DOHH2 (cell line): ENCODE results near the gene CDHR4.

Experiments
- H3F3A ChIP-seq: fragments of 200-600 bp; sonication (generic), shearing (Covaris generic); 2 replicates; pipeline ENCODE4 v1.6.0; 2016; ENCODE audit warnings: antibody characterized with exemption, mild to moderate bottlenecking; ENCODE audit not compliant: control insufficient read depth, insufficient read depth
- H3K27ac ChIP-seq: fragments of 200-600 bp; sonication (generic); 2 replicates; pipeline ENCODE4 v1.5.1; 2014; ENCODE audit warnings: low read depth, mild to moderate bottlenecking, low read length, moderate library complexity
- H3K27me3 ChIP-seq: fragments of 200-600 bp; sonication (generic); 2 replicates; pipeline ENCODE4 v1.6.1; 2014; ENCODE audit warnings: mild to moderate bottlenecking, low read length, mixed read lengths; ENCODE audit not compliant: control insufficient read depth
- H3K36me3 ChIP-seq: fragments of 200-600 bp; sonication (generic); 2 replicates; pipeline ENCODE4 v1.6.1; 2014; ENCODE audit warnings: mild to moderate bottlenecking, low read length, moderate library complexity, mixed read lengths; ENCODE audit not compliant: control insufficient read depth
- H3K4me1 ChIP-seq: fragments of 200-600 bp; sonication (generic); 2 replicates; pipeline ENCODE4 v1.6.1; 2014; ENCODE audit warnings: mild to moderate bottlenecking, low read length, mixed read lengths; ENCODE audit not compliant: control insufficient read depth
- H3K4me2 ChIP-seq: fragments of 200-600 bp; sonication (generic); 2 replicates; pipeline ENCODE4 v1.6.0; 2014; ENCODE audit warnings: mild to moderate bottlenecking, low read length, moderate library complexity
- H3K4me3 ChIP-seq: fragments of 200-600 bp; sonication (generic); 2 replicates; pipeline ENCODE4 v1.5.1; 2014; ENCODE audit warnings: mild to moderate bottlenecking, low read length, mixed read lengths
- H3K79me2 ChIP-seq: fragments of 200-600 bp; sonication (generic); 2 replicates; pipeline ENCODE4 v1.6.1; 2014; ENCODE audit warnings: mild to moderate bottlenecking, low read length, mixed read lengths; ENCODE audit not compliant: control insufficient read depth
- H3K9me2 ChIP-seq: fragments of 200-600 bp; sonication (generic); replicated peaks from 2 replicates; pipeline ENCODE4 v1.6.1; 2014; ENCODE audit warnings: mild to moderate bottlenecking, low read length, mixed read lengths; ENCODE audit not compliant: control insufficient read depth
- H3K9me3 ChIP-seq: fragments of 200-600 bp; sonication (generic); 2 replicates; pipeline ENCODE4 v1.6.1; 2014; ENCODE audit warnings: antibody characterized with exemption, low read length, mixed read lengths; ENCODE audit not compliant: control insufficient read depth, insufficient read depth
- H4K20me1 ChIP-seq: fragments of 200-600 bp; sonication (generic); 2 replicates; pipeline ENCODE4 v1.6.0; 2014; ENCODE audit warnings: low read depth, mild to moderate bottlenecking, antibody characterized with exemption, low read length, moderate library complexity; ENCODE audit not compliant: control insufficient read depth, insufficient read depth
- EZH2phosphoT487 ChIP-seq: fragments of 200-600 bp; sonication (generic); IDR thresholded peaks from 2 replicates; pipeline ENCODE4 v1.6.1; 2017; ENCODE audit warnings: borderline replicate concordance, mild to moderate bottlenecking, antibody characterized with exemption, low read length, moderate library complexity, mixed read lengths
- TF ChIP-seq, protein P1 (sequence below): fragments of 200-600 bp; sonication (generic); IDR thresholded peaks from one replicate; pipeline ENCODE4 v1.5.1; 2014; ENCODE audit warnings: antibody characterized with exemption, mild to moderate bottlenecking, low read depth, low read length; ENCODE audit not compliant: poor library complexity, severe bottlenecking

The CDHR4 gene

DNA sequence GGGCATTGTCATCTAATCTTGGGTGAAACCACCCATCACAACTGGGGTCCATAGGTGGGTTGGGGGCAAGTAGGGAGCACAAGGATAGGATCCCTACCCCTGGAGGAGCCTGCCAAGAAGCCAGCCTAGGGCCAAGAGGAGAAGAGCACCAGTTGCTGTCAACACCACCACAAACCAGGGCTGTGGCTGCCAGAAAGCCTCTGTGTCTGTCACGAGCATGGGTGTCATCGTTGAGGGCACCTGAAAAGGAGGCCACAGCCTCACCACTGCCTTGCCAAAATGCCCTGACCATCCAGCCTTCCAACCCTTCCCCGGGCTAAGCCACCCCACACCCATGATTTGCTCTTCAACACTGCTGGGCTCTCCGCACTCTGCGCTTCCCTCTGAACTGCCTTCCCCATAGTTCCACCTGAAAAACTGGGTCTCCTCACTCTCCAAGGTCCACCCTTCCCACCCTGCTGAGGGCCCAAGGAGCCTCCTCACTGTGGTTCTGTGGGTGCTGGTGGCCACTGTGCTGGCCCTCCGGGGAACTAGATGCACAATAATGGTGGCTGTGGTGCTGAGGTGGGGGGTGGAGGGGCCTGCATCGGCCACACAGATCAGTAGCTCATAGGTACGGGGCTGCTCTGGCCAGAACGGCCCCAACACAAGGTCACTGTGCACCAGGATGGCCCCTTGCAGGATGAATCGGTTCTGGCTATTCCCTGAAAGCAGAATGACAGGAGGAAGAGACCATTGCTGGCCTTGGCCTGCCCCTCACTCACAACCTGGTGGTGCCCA, 7.1 kb downstream of the CDHR4 start:
- Histone ChIP-seq H3K9me2 (no peaks in the 10 kb centered on the region), H4K20me1 (no peaks in the 10 kb centered on the region), H3K4me1 (peaks cover 17% of the 10 kb centered on the region), H3K27ac (no peak overlapping the region), H3K27me3 (no peaks in the 10 kb centered on the region), H3K36me3 (no peaks in the 10 kb centered on the region), H3K9me3 (no peaks in the 10 kb centered on the region), H3K4me3 (no peak overlapping the region), H3F3A (peaks cover 5% of the 10 kb centered on the region), H3K79me2 (no peaks in the 10 kb centered on the region), H3K4me2 (no peak overlapping the region)
- TF ChIP-seq EZH2phosphoT487 = no peak
- TF ChIP-seq, protein P1, sequence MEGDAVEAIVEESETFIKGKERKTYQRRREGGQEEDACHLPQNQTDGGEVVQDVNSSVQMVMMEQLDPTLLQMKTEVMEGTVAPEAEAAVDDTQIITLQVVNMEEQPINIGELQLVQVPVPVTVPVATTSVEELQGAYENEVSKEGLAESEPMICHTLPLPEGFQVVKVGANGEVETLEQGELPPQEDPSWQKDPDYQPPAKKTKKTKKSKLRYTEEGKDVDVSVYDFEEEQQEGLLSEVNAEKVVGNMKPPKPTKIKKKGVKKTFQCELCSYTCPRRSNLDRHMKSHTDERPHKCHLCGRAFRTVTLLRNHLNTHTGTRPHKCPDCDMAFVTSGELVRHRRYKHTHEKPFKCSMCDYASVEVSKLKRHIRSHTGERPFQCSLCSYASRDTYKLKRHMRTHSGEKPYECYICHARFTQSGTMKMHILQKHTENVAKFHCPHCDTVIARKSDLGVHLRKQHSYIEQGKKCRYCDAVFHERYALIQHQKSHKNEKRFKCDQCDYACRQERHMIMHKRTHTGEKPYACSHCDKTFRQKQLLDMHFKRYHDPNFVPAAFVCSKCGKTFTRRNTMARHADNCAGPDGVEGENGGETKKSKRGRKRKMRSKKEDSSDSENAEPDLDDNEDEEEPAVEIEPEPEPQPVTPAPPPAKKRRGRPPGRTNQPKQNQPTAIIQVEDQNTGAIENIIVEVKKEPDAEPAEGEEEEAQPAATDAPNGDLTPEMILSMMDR = no peak

DNA sequence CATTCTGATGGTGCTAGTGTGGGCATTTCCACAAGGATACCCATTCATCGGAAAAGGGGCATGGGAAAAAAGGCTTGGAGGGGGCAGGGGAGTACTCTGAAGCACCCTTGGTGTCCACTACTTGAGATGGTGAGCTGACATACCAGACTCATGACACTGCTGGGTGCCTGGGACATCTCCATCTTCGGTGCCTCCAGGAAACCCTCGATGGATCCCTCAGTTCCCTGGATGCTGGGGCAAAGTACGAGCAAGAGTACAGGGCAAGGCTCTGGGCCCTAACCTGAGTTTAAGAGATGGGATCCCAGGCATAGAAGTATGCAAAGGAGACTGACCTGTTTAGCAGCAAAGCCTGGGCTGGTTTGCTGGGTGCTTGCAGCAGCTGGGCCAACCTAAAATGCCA, 8.1 kb downstream of the CDHR4 start:
- Histone ChIP-seq H3K4me3 (no peak overlapping the region), H3K27me3 (no peaks in the 10 kb centered on the region), H3K9me2 (no peaks in the 10 kb centered on the region), H3K36me3 (no peaks in the 10 kb centered on the region), H3K9me3 (no peaks in the 10 kb centered on the region), H3K27ac (no peak overlapping the region), H3F3A (peaks cover 5% of the 10 kb centered on the region), H3K4me2 (no peak overlapping the region), H3K4me1 (peaks cover 27% of the 10 kb centered on the region), H3K79me2 (peaks cover 2% of the 10 kb centered on the region; the same call in 1 of the 2 replicates), H4K20me1 (no peaks in the 10 kb centered on the region)
- TF ChIP-seq, protein P1 = no peak
- TF ChIP-seq EZH2phosphoT487 = no peak

DNA sequence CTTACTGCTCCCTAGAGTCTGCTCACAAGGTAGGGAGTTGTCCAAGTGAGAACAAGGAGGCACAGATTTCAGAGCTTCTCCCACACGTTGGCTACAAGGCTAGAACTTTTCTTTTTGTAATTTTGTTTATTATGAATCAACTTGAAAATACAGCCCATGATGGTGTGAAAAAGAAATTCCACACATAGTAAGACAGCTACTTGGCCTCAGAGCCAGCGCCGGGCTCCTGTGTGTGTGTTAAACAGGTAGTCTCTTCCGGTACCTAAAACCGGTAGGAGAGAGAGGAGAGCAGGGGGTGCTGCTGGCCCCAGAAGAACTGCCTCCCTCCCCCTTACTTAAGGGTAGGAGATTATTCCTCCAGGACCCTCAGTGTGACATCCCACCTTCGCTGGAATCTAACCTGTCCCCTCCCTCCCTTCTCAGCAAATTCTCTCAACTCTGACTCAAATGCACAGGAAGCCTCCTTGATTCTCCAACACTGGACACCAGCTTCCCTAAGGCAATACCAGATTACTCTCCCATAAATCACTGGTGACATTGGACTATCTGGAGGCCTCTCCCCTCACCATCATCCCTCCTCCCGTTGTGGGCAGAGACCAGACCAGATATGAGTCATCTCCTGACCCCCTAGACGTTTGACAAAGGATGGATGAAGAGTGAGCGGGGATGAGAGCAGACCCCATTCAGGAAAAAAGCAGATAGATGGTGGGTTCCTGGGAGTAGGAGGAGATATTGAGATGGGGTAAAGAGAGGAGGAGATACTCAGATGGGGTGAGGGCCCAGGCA, 8.9 kb downstream of the CDHR4 start:
- H4K20me1 ChIP-seq = no peaks in the 10 kb centered on the region
- no peaks in the 10 kb centered on the region for H3K27me3 ChIP-seq
- H3K9me3 ChIP-seq = no peaks in the 10 kb centered on the region
- H3K4me1 ChIP-seq = peaks cover 27% of the 10 kb centered on the region
- no peak for TF ChIP-seq EZH2phosphoT487
- TF ChIP-seq, protein P1 = no peak
- peaks cover 5% of the 10 kb centered on the region for H3F3A ChIP-seq
- H3K27ac ChIP-seq = no peak overlapping the region
- peaks cover 5% of the 10 kb centered on the region for H3K36me3 ChIP-seq
- peaks cover 8% of the 10 kb centered on the region for H3K79me2 ChIP-seq
- H3K4me3 ChIP-seq = no peak overlapping the region
- peak overlapping the region; percentile 56 for H3K4me2 ChIP-seq
- no peaks in the 10 kb centered on the region for H3K9me2 ChIP-seq
